MM.1S (cell line): Measurements from ENCODE around the gene CELF2.
"Not testable (repeated sequence)": the region's sequence is repeated elsewhere in the genome, so short reads cannot be mapped to it uniquely, and the experiment has no call there.

Experiments
- DNase-seq: peaks from one replicate; pipeline ENCODE4 v3.0.0-alpha.2; 2015
- H2AFZ ChIP-seq: fragments of 300-600 bp; sonication (generic); 2 replicates; pipeline ENCODE4 v1.6.0; 2016; ENCODE audit warnings: antibody characterized with exemption, low read length
- H3F3A ChIP-seq: fragments of 300-600 bp; sonication (generic); 2 replicates; pipeline ENCODE4 v1.6.1; 2016; ENCODE audit warnings: mild to moderate bottlenecking, antibody characterized with exemption, low read length, moderate library complexity, mixed read lengths; ENCODE audit not compliant: insufficient read depth
- H3K27ac ChIP-seq: fragments of 300-600 bp; sonication (generic); 2 replicates; pipeline ENCODE4 v1.5.1; 2016; ENCODE audit warnings: mild to moderate bottlenecking, low read length
- H3K27me3 ChIP-seq: fragments of 300-600 bp; sonication (generic); replicated peaks from 2 replicates; pipeline ENCODE4 v1.6.0; 2016; ENCODE audit warnings: low read length; ENCODE audit not compliant: insufficient read depth
- H3K36me3 ChIP-seq: fragments of 300-600 bp; sonication (generic); replicated peaks from 2 replicates; pipeline ENCODE4 v1.6.1; 2016; ENCODE audit warnings: mild to moderate bottlenecking, low read length, mixed read lengths; ENCODE audit not compliant: insufficient read depth
- H3K4me1 ChIP-seq: fragments of 300-600 bp; sonication (generic); 2 replicates; pipeline ENCODE4 v1.6.1; 2016; ENCODE audit warnings: low read length, mixed read lengths
- H3K4me2 ChIP-seq: fragments of 300-600 bp; sonication (generic); 2 replicates; pipeline ENCODE4 v1.6.0; 2016; ENCODE audit warnings: low read depth, low read length
- H3K4me3 ChIP-seq: fragments of 300-600 bp; sonication (generic); 2 replicates; pipeline ENCODE4 v1.5.1; 2016; ENCODE audit warnings: low read length, mixed read lengths
- H3K79me2 ChIP-seq: fragments of 300-600 bp; sonication (generic); 2 replicates; pipeline ENCODE4 v1.6.1; 2016; ENCODE audit warnings: mixed run types, low read length, mixed read lengths
- H3K9ac ChIP-seq: fragments of 300-600 bp; sonication (generic); 2 replicates; pipeline ENCODE4 v1.6.1; 2016; ENCODE audit warnings: low read length, mixed read lengths
- H3K9me2 ChIP-seq: fragments of 300-600 bp; sonication (generic); replicated peaks from 2 replicates; pipeline ENCODE4 v1.6.1; 2016; ENCODE audit warnings: mild to moderate bottlenecking, low read length, mixed read lengths; ENCODE audit not compliant: insufficient read depth
- H3K9me3 ChIP-seq: fragments of 300-600 bp; sonication (generic); replicated peaks from 2 replicates; pipeline ENCODE4 v1.6.1; 2016; ENCODE audit warnings: mild to moderate bottlenecking, low read length, mixed read lengths; ENCODE audit not compliant: insufficient read depth
- H4K20me1 ChIP-seq: fragments of 300-600 bp; sonication (generic); 2 replicates; pipeline ENCODE4 v1.6.1; 2016; ENCODE audit warnings: mild to moderate bottlenecking, low read length, moderate library complexity, mixed read lengths; ENCODE audit not compliant: insufficient read depth
- CTCF ChIP-seq: fragments of 300-600 bp; sonication (generic); IDR thresholded peaks from 2 replicates; pipeline ENCODE4 v1.5.1; 2016; ENCODE audit warnings: antibody characterized with exemption, low read length, mixed read lengths
- EZH2 ChIP-seq: fragments of 300-600 bp; sonication (generic); optimal IDR thresholded peaks from 2 replicates; pipeline ENCODE3; 2017; ENCODE audit warnings: low read depth, mild to moderate bottlenecking, antibody characterized with exemption, low read length, mixed read lengths
- EZH2phosphoT487 ChIP-seq: fragments of 300-600 bp; sonication (generic); IDR thresholded peaks from 2 replicates; pipeline ENCODE4 v1.6.1; 2018; ENCODE audit warnings: antibody characterized with exemption, low read length

CELF2 gene

DNA sequence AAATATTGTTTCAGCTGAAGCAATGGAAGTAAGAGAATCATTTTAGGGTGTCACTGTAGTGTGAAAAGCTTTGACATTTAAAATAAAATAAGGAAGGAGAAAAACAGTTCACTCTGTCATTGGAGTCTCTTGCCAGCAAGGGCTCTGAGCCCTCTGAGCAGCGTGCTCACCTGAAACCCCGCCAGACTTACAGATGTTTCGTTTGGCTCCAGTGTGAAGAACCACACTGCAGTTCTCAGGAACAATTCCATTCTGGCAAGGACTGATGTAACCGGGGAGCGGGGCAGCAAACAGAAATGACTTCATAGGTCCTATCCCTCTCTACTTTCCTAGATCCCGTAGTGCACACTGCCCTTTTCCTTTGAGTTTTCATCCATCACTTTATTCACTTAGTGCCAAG lies 164.3 kb downstream of the CELF2 start:
- no peak for DNase-seq
- H3K9me3 ChIP-seq, result no peaks in the 10 kb centered on the region
- H3K4me3 ChIP-seq, result no peak overlapping the region
- H3K36me3 ChIP-seq, result peaks cover 48% of the 10 kb centered on the region
- H3K27ac ChIP-seq, result peak overlapping the region; percentile 99; the same call in 1 of the 2 replicates
- H3F3A ChIP-seq, result peaks cover 50% of the 10 kb centered on the region
- no peak overlapping the region for H2AFZ ChIP-seq
- H3K9me2 ChIP-seq, result no peaks in the 10 kb centered on the region
- H3K9ac ChIP-seq, result no peak overlapping the region
- H4K20me1 ChIP-seq, result no peaks in the 10 kb centered on the region; the same call in 1 of the 2 replicates
- peaks cover 73% of the 10 kb centered on the region for H3K4me1 ChIP-seq
- H3K27me3 ChIP-seq, result no peaks in the 10 kb centered on the region
- no peak for TF ChIP-seq EZH2phosphoT487
- TF ChIP-seq EZH2, result no peak
- TF ChIP-seq CTCF, result no peak
- peaks cover 95% of the 10 kb centered on the region for H3K79me2 ChIP-seq
- H3K4me2 ChIP-seq, result 0 out of 2 replicates have a peak overlapping the region, but pooled peaks have one; percentile 4

- Histone ChIP-seq H3K27me3 (no peaks in the 10 kb centered on the region), H3K4me3 (no peak overlapping the region), H3K27ac (no peak overlapping the region), H2AFZ (no peak overlapping the region), H3K9me3 (no peaks in the 10 kb centered on the region), H3K9ac (no peak overlapping the region), H3K79me2 (peaks cover 96% of the 10 kb centered on the region), H3K36me3 (peaks cover 53% of the 10 kb centered on the region), H3K9me2 (no peaks in the 10 kb centered on the region), H3K4me1 (peaks cover 73% of the 10 kb centered on the region), H3F3A (peaks cover 39% of the 10 kb centered on the region), H4K20me1 (no peaks in the 10 kb centered on the region; the same call in none of the 2 replicates), H3K4me2 (no peak overlapping the region)
- TF ChIP-seq CTCF (no peak), EZH2 (no peak), EZH2phosphoT487 (no peak)
- no peak for DNase-seq
These were observed 165.3 kb downstream of the CELF2 start for GRCh38 chr10:11183015-11183414.

GRCh38 chr10:11184093-11184492 lies 166.4 kb downstream of the CELF2 start:
- Histone ChIP-seq H3K4me2 (no peak overlapping the region), H3K4me1 (peaks cover 74% of the 10 kb centered on the region), H4K20me1 (peaks cover 9% of the 10 kb centered on the region), H3K9me3 (no peaks in the 10 kb centered on the region), H3K27ac (no peak overlapping the region), H3K79me2 (peaks cover 99% of the 10 kb centered on the region), H3K36me3 (peaks cover 53% of the 10 kb centered on the region), H3K9ac (no peak overlapping the region), H3K4me3 (no peak overlapping the region), H3F3A (peaks cover 34% of the 10 kb centered on the region), H3K9me2 (no peaks in the 10 kb centered on the region), H3K27me3 (no peaks in the 10 kb centered on the region), H2AFZ (no peak overlapping the region)
- TF ChIP-seq EZH2 (no peak), CTCF (no peak), EZH2phosphoT487 (no peak)
- no peak for DNase-seq

DNA sequence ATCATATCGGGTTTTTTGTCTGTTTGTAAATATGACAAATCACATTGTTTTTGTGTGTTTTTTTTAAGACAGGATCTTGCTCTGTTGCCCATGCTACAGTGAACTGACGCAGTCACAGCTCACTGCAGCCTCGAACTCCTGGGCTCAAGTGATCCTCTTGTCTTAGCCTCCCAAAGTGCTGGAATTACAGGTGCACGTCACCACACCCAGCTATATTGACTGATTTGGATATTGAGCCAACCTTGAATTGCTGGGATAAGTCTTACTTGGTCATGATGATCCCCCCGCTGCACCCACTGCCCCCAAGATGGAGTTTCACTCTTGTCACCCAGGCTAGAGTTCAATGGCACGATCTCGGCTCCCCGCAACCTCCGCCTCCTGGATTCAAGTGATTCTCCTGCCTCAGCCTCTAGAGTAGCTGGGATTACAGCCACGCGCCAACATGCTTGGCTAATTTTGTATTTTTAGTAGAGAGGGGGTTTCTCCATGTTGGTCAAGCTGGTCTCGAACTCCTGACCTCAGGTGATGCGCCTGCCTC lies 167.5 kb downstream of the CELF2 start:
- peaks cover 100% of the 10 kb centered on the region for H3K79me2 ChIP-seq
- H3K4me3 ChIP-seq, H3K27ac ChIP-seq, H2AFZ ChIP-seq, DNase-seq, H3K9me3 ChIP-seq, H3K9ac ChIP-seq, H3K27me3 ChIP-seq, H3K4me2 ChIP-seq, H3K9me2 ChIP-seq: not testable (repeated sequence)
- H3F3A ChIP-seq, result peaks cover 26% of the 10 kb centered on the region
- peaks cover 20% of the 10 kb centered on the region for H4K20me1 ChIP-seq
- H3K36me3 ChIP-seq, result peaks cover 58% of the 10 kb centered on the region
- peaks cover 74% of the 10 kb centered on the region for H3K4me1 ChIP-seq
